H1 (cell line): ENCODE measurements around the gene SP5. TPM values are rescaled to one million over a fixed set of nuclear protein-coding genes. Genes with fewer than 3 reads are reported as not detected.

Experiments used
- CTCF ChIA-PET: fragments of 300-600 bp; sonication (Branson Sonifier 250); formaldehyde crosslinking; loops from one replicate; lab custom pipeline; 2021; ENCODE audit not compliant: partially characterized antibody; lab: Charles Lee
- POLR2A ChIA-PET: fragments of 300-600 bp; sonication (Branson Sonifier 250); formaldehyde crosslinking; loops from one replicate; lab custom pipeline; 2021; ENCODE audit warnings: inconsistent platforms; ENCODE audit not compliant: partially characterized antibody; lab: Charles Lee
- DNase-seq, 2 experiments: peaks; one replicate each; pipeline versions ENCODE4 v3.0.0 to v3.0.0-alpha.2; 2010 to 2022; ENCODE audit warnings: low spot score in 2 of 2, low read depth in 1 of 2, mixed read lengths in 1 of 2
- FAIRE-seq: peaks from 2 replicates; lab custom pipeline; 2011; peaks lifted over from hg19 to GRCh38; lab: Jason Lieb, UNC
- H2AFZ ChIP-seq: 2 replicates; pipeline ENCODE4 v1.8.1; 2012; ENCODE audit warnings: low read length, inconsistent platforms
- H2AK5ac ChIP-seq: 2 replicates; pipeline ENCODE4 v1.6.1; 2013; ENCODE audit warnings: low read depth, low read length
- H2BK120ac ChIP-seq: replicated peaks from 2 replicates; pipeline ENCODE3; 2013; ENCODE audit warnings: low read depth, low read length, inconsistent platforms
- H2BK12ac ChIP-seq: 2 replicates; pipeline ENCODE4 v1.6.1; 2013; ENCODE audit warnings: low read depth, low read length
- H2BK15ac ChIP-seq: 2 replicates; pipeline ENCODE4 v1.6.1; 2013; ENCODE audit warnings: low read length
- H2BK20ac ChIP-seq: 2 replicates; pipeline ENCODE4 v1.6.1; 2013; ENCODE audit warnings: low read length
- H2BK5ac ChIP-seq: 2 replicates; pipeline ENCODE4 v1.6.1; 2013; ENCODE audit warnings: low read depth, low read length
- H3K14ac ChIP-seq: 2 replicates; pipeline ENCODE4 v1.6.1; 2013; ENCODE audit warnings: inconsistent platforms; ENCODE audit not compliant: insufficient read length
- H3K18ac ChIP-seq: 2 replicates; pipeline ENCODE4 v1.6.1; 2013; ENCODE audit warnings: low read length; ENCODE audit errors: extremely low read depth
- H3K23ac ChIP-seq: 2 replicates; pipeline ENCODE4 v1.6.1; 2013; ENCODE audit warnings: inconsistent platforms; ENCODE audit not compliant: insufficient read length
- H3K23me2 ChIP-seq: 2 replicates; pipeline ENCODE4 v1.6.1; 2013; ENCODE audit warnings: low read depth, low read length
- H3K27ac ChIP-seq: 2 replicates; pipeline ENCODE4 v1.6.1; 2011; ENCODE audit warnings: low read depth, low read length, inconsistent platforms
- H3K27me3 ChIP-seq, 4 experiments: replicated peaks in 1 of 4; 1 replicate in 1 of 4; 2 replicates in 3 of 4; pipeline versions ENCODE4 v1.6.1 to v1.8.1; 2011 to 2013; ENCODE audit warnings: low read length in 3 of 4, mild to moderate bottlenecking in 3 of 4, inconsistent platforms in 2 of 4, mixed read lengths in 2 of 4, moderate library complexity in 1 of 4; ENCODE audit not compliant: control insufficient read depth in 3 of 4, insufficient read depth in 3 of 4; ENCODE audit errors: extremely low read depth in 1 of 4
- H3K36me3 ChIP-seq, 4 experiments: 2 replicates each; pipeline versions ENCODE4 v1.6.1 to v1.8.1; 2011 to 2013; ENCODE audit warnings: mild to moderate bottlenecking in 4 of 4, low read length in 3 of 4, moderate library complexity in 2 of 4, control low read depth in 1 of 4, inconsistent platforms in 1 of 4; ENCODE audit not compliant: insufficient read depth in 4 of 4, control insufficient read depth in 2 of 4
- H3K4ac ChIP-seq: replicated peaks from 2 replicates; pipeline ENCODE3; 2013; ENCODE audit warnings: low read length, low read depth, mixed read lengths, inconsistent platforms; ENCODE audit not compliant: insufficient read length
- H3K4me1 ChIP-seq, 4 experiments: replicated peaks in 1 of 4; 1 replicate in 1 of 4; 2 replicates in 3 of 4; pipeline versions ENCODE4 v1.6.1 to v1.8.1; 2011 to 2013; ENCODE audit warnings: low read length in 3 of 4, inconsistent platforms in 2 of 4, mixed read lengths in 1 of 4; ENCODE audit not compliant: insufficient read depth in 4 of 4, control insufficient read depth in 3 of 4
- H3K4me2 ChIP-seq, 2 experiments: 2 replicates each; pipeline versions ENCODE4 v1.6.1 to v1.8.1; 2011 to 2013; ENCODE audit warnings: low read depth in 2 of 2, low read length in 2 of 2, control low read depth in 1 of 2, inconsistent platforms in 1 of 2, mild to moderate bottlenecking in 1 of 2; ENCODE audit not compliant: insufficient read depth in 1 of 2
- H3K4me3 ChIP-seq, 4 experiments: fragments of 200-600, 300-600 bp in 1 of 4; sonication (generic), shearing (Covaris generic), sonication (Bioruptor Twin) in 1 of 4; 2 replicates each; pipeline versions ENCODE4 v1.5.1 to v1.8.1; 2011 to 2016; ENCODE audit warnings: low read length in 4 of 4, low read depth in 3 of 4, control low read depth in 2 of 4, inconsistent platforms in 2 of 4, mild to moderate bottlenecking in 2 of 4, mixed read lengths in 1 of 4, moderate library complexity in 1 of 4; ENCODE audit not compliant: insufficient read depth in 2 of 4; ENCODE audit errors: extremely low read depth in 1 of 4
- H3K56ac ChIP-seq: replicated peaks from 2 replicates; pipeline ENCODE3; 2013; ENCODE audit warnings: low read depth, mild to moderate bottlenecking, mixed read lengths, low read length, inconsistent platforms; ENCODE audit not compliant: insufficient read length
- H3K79me1 ChIP-seq: 2 replicates; pipeline ENCODE4 v1.6.1; 2013; ENCODE audit warnings: low read depth, low read length, control low read depth
- H3K79me2 ChIP-seq, 2 experiments: 2 replicates each; pipeline versions ENCODE4 v1.6.1 to v1.8.1; 2012 to 2013; ENCODE audit warnings: low read length in 2 of 2, mild to moderate bottlenecking in 2 of 2, inconsistent platforms in 1 of 2; ENCODE audit not compliant: insufficient read depth in 2 of 2, control insufficient read depth in 1 of 2
- H3K9ac ChIP-seq, 4 experiments: replicated peaks in 1 of 4; 1 replicate in 1 of 4; 2 replicates in 3 of 4; pipeline versions ENCODE4 v1.6.1 to v1.8.1; 2011 to 2013; ENCODE audit warnings: low read depth in 3 of 4, low read length in 3 of 4, control low read depth in 2 of 4, mild to moderate bottlenecking in 2 of 4, moderate library complexity in 2 of 4, inconsistent platforms in 1 of 4; ENCODE audit errors: extremely low read depth in 1 of 4
- H3K9me3 ChIP-seq, 2 experiments: 2 replicates each; pipeline versions ENCODE4 v1.6.1 to v1.8.1; 2012 to 2013; ENCODE audit warnings: mild to moderate bottlenecking in 2 of 2, moderate library complexity in 2 of 2, control low read depth in 1 of 2, inconsistent platforms in 1 of 2, low read depth in 1 of 2, low read length in 1 of 2, mixed read lengths in 1 of 2; ENCODE audit not compliant: insufficient read depth in 2 of 2
- H4K20me1 ChIP-seq, 2 experiments: replicated peaks in 1 of 2; 2 replicates each; pipeline versions ENCODE3 to v1.8.1; 2011 to 2013; ENCODE audit warnings: inconsistent platforms in 2 of 2, low read length in 2 of 2, mild to moderate bottlenecking in 1 of 2; ENCODE audit not compliant: insufficient read depth in 2 of 2, control insufficient read depth in 1 of 2
- H4K5ac ChIP-seq: 2 replicates; pipeline ENCODE4 v1.6.1; 2013; ENCODE audit warnings: low read length, low read depth, mixed read lengths, inconsistent platforms; ENCODE audit not compliant: insufficient read length
- H4K8ac ChIP-seq: 2 replicates; pipeline ENCODE4 v1.8.0; 2013; ENCODE audit warnings: mild to moderate bottlenecking, moderate library complexity, low read length, inconsistent platforms; ENCODE audit not compliant: insufficient read depth; ENCODE audit errors: extremely low read depth
- H4K91ac ChIP-seq: replicated peaks from 2 replicates; pipeline ENCODE3; 2013; ENCODE audit warnings: low read length, mixed read lengths, inconsistent platforms; ENCODE audit not compliant: insufficient read length
- BACH1 ChIP-seq: IDR thresholded peaks from 2 replicates; pipeline ENCODE4 v1.6.1; 2012; ENCODE audit warnings: low read length, improper control_type of control experiment
- CBX8 ChIP-seq: fragments of 300-800, 300-1000 bp; sonication (generic); IDR thresholded peaks from 2 replicates; pipeline ENCODE4 v1.7.1; 2016; ENCODE audit warnings: low read depth, low read length, borderline replicate concordance
- CHD2 ChIP-seq: IDR thresholded peaks from 2 replicates; pipeline ENCODE4 v1.6.1; 2012; ENCODE audit warnings: low read length, improper control_type of control experiment
- JUN ChIP-seq: IDR thresholded peaks from 2 replicates; pipeline ENCODE4 v1.6.1; 2011; ENCODE audit warnings: low read depth, mild to moderate bottlenecking, improper control_type of control experiment, low read length
- MAX ChIP-seq: IDR thresholded peaks from 2 replicates; pipeline ENCODE4 v1.6.1; 2012; ENCODE audit warnings: inconsistent platforms
- POLR2AphosphoS5 ChIP-seq: IDR thresholded peaks from 2 replicates; pipeline ENCODE4 v1.6.1; 2011; ENCODE audit warnings: low read depth, low read length
- SIN3A ChIP-seq, 2 experiments: IDR thresholded peaks in 1 of 2; conservative IDR thresholded peaks in 1 of 2; 2 replicates each; pipeline ENCODE4 v1.6.1; 2011 to 2012; ENCODE audit warnings: low read length in 2 of 2, improper control_type of control experiment in 1 of 2, low read depth in 1 of 2, mild to moderate bottlenecking in 1 of 2
- TAF1 ChIP-seq: IDR thresholded peaks from 2 replicates; pipeline ENCODE4 v1.6.1; 2011; ENCODE audit warnings: mild to moderate bottlenecking, low read depth, low read length
- WGBS, 2 experiments: shearing (Covaris generic) in 1 of 2; methylation state at CpG; one replicate each; pipeline versions ENCODE4 v1.1.6 to v1.1.7; 2013 to 2015; ENCODE audit warnings: low lambda C conversion rate in 2 of 2, mixed read lengths in 2 of 2, inconsistent platforms in 1 of 2, low coverage in 1 of 2, missing lambda C conversion rate in 1 of 2; ENCODE audit not compliant: insufficient replicate concordance in 2 of 2, insufficient coverage in 1 of 2, insufficient read length in 1 of 2; ENCODE audit errors: extremely low coverage in 1 of 2, missing lambda C conversion rate in 1 of 2; 5-methylcytosine and 5-hydroxymethylcytosine counted together
- polyA plus RNA-seq, 7 experiments: library from polyadenylated mRNA; depleted of rRNA in 3 of 7; stranded (reverse) in 5 of 7; unstranded in 2 of 7; fragments of >200 nt in 5 of 7; fragments of 200-250 nt in 2 of 7; gene quantifications; 1 replicate in 5 of 7; 2 replicates in 1 of 7; 4 replicates in 1 of 7; pipeline versions ENCODE4 v1.2.1 to v1.2.3, GENCODE V29; 2011 to 2013; ENCODE audit warnings: missing spikeins in 2 of 7, mixed read lengths in 2 of 7
- total RNA-seq: library from RNA; stranded (reverse); fragmentation: NEBNext Ultra II Directional; extraction: Animal tissue kit (Norgen Biotek cat#: 25700); gene quantifications from 2 replicates; pipeline ENCODE4 v1.2.1, GENCODE V29; 2021

Gene SP5
- total and polyA plus RNA-seq, 2 of the 8 experiments (the other 6 are each of a cell fraction or from before 2014, with no cell fraction given), result 0.17 TPM; not detected in 1

GRCh38 chr2:170675701-170676100 lies 39.4 kb upstream of the SP5 start:
- no peaks in the 10 kb centered on the region for H3K27me3 ChIP-seq
- H4K5ac ChIP-seq, result no peak overlapping the region
- H3K4ac ChIP-seq, result no peak overlapping the region
- no peak overlapping the region for H3K9ac ChIP-seq
- H3K14ac ChIP-seq, result no peak overlapping the region
- no peak overlapping the region for H2BK15ac ChIP-seq
- H2BK120ac ChIP-seq, result no peak overlapping the region
- H3K4me3 ChIP-seq, result no peak overlapping the region
- H2BK20ac ChIP-seq, result no peak overlapping the region
- CTCF ChIA-PET, result no interaction called here
- no peak overlapping the region for H2BK12ac ChIP-seq
- H3K18ac ChIP-seq, result no peak overlapping the region
- no peak for TF ChIP-seq BACH1
- TF ChIP-seq CHD2, result no peak
- no peak for TF ChIP-seq CBX8
- TF ChIP-seq TAF1, result no peak
- no peak for TF ChIP-seq JUN
- no peak for TF ChIP-seq SIN3A (conservative IDR thresholded peaks at IDR 0.05 in 1 of 2, IDR thresholded peaks at IDR 0.05 in 1 of 2; ENCODE audit: low read depth in 1 of 2, low read length in 2 of 2)
- TF ChIP-seq POLR2AphosphoS5, result no peak
- TF ChIP-seq MAX, result no peak
- TF ChIP-seq, all 59 proteins: peak for 0
- Histone ChIP-seq H3K4me2 (no peak overlapping the region), H3K79me1 (no peaks in the 10 kb centered on the region), H2BK5ac (no peak overlapping the region), H3K27ac (no peak overlapping the region), H3K4me1 (peaks cover 0 to 7% (median 5%) of the 10 kb centered on the region in 4 experiments; a peak in 4 of 7 replicates), H2AK5ac (no peak overlapping the region), H3K9me3 (no peaks in the 10 kb centered on the region), H3K23me2 (no peaks in the 10 kb centered on the region), H3K56ac (no peak overlapping the region), H4K20me1 (no peaks in the 10 kb centered on the region), H4K91ac (no peak overlapping the region), H3K36me3 (no peaks in the 10 kb centered on the region), H4K8ac (no peak overlapping the region), H3K79me2 (no peaks in the 10 kb centered on the region), H2AFZ (no peak overlapping the region), H3K23ac (no peak overlapping the region)
- 76% methylated on average over 6 of the region's 6 CpGs; no CpG with 5 or more reads in 1 of the 2 experiments for WGBS, 2 experiments
- FAIRE-seq (no peak), DNase-seq (no peak)
- POLR2A ChIA-PET, result no interaction called here
